Measurements from ENCODE around the gene BRF1. TPM values are rescaled to one million over a fixed set of nuclear protein-coding genes. Genes with fewer than 3 reads are reported as not detected.

BRF1 gene
- total and polyA plus RNA-seq, 4 donors: 49.3 to 77.9 (median 62.3) TPM

DNA sequence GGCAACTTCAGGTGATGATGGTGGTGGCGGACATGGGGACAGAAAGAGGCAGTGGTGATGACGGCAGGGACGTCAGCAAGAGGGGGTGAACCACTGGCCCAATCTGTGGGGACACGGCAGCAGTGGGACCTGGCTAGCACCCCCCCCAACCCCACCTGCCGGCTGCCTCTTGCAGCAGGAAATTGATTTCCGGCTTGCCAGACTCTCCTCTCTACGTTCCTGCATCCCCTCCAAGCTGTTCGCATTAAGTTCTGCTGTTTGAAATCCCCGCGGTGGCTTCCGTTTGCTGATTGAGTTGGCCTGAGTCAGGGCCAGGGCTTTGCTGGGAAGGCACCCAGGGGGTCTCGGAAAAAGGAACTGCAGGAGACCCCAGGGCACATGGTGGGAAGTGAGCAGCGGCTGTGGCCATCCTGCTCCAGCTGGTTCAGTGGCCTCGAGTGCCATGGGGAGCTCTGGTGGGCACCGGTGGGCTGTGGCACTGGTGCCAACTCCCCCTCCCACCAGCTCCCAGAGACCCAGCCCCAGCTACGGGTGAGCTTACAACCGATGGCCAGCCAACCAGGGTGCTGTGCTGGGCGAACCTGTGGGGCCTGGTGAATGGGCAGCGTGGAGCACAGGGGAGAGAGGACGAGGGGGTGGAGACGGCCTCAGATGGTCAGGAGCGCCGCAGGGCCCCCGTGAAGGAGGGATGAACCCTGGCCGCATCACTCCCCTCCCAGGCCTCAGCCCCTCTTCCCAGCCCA is 105.1 kb downstream of the BRF1 start:
- peak in 2 of 6 donors; percentile 34 to 60 for DNase-seq (ENCODE audit: low read depth in 4 of 6, low spot score in 6 of 6)
- Histone ChIP-seq H3K4me3 (ENCODE audit: low read depth, low read length) (no peak overlapping the region), H3K36me3 (ENCODE audit: control insufficient read depth, insufficient read depth, low read length) (no peaks in the 10 kb centered on the region), H3K27me3 (ENCODE audit: control insufficient read depth, insufficient read depth, low read length) (peaks cover 20% of the 10 kb centered on the region), H3K9me3 (ENCODE audit: control insufficient read depth, insufficient read depth, low read length) (no peaks in the 10 kb centered on the region), H3K27ac (ENCODE audit: low read depth, low read length) (peak overlapping the region; percentile 25), H3K4me1 (ENCODE audit: control insufficient read depth, insufficient read depth, low read length) (peaks cover 76% of the 10 kb centered on the region)
- WGBS (ENCODE audit: insufficient coverage): 44% methylated on average over 16 of the region's 25 CpGs

DNA sequence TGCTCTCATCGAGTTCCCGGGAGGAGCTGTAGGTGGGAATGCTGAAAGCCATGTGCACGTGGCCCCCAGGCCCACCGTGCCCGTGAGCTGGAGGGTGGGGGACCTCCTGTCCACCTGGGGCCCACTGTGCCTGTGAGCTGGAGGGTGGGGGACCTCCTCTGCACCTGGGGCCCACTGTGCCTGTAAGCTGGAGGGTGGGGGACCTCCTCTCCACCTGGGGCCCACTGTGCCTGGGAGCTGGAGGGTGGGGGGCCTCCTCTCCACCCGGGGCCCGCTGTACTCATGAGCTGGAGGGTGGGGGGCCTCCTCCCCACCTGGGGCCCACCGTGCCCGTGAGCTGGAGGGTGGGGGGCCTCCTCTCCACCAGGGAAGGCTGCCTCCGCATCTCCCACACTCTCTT is 105.8 kb downstream of the BRF1 start:
- peaks cover 16% of the 10 kb centered on the region for H3K27me3 ChIP-seq (ENCODE audit: control insufficient read depth, insufficient read depth, low read length)
- DNase-seq (ENCODE audit: low read depth in 4 of 6, low spot score in 6 of 6): no peak
- H3K9me3 ChIP-seq (ENCODE audit: control insufficient read depth, insufficient read depth, low read length): no peaks in the 10 kb centered on the region
- H3K4me1 ChIP-seq (ENCODE audit: control insufficient read depth, insufficient read depth, low read length): peaks cover 72% of the 10 kb centered on the region
- no peak overlapping the region for H3K27ac ChIP-seq (ENCODE audit: low read depth, low read length)
- WGBS (ENCODE audit: insufficient coverage): 67% methylated on average over 5 of the region's 10 CpGs
- H3K36me3 ChIP-seq (ENCODE audit: control insufficient read depth, insufficient read depth, low read length): no peaks in the 10 kb centered on the region
- no peak overlapping the region for H3K4me3 ChIP-seq (ENCODE audit: low read depth, low read length)

DNA sequence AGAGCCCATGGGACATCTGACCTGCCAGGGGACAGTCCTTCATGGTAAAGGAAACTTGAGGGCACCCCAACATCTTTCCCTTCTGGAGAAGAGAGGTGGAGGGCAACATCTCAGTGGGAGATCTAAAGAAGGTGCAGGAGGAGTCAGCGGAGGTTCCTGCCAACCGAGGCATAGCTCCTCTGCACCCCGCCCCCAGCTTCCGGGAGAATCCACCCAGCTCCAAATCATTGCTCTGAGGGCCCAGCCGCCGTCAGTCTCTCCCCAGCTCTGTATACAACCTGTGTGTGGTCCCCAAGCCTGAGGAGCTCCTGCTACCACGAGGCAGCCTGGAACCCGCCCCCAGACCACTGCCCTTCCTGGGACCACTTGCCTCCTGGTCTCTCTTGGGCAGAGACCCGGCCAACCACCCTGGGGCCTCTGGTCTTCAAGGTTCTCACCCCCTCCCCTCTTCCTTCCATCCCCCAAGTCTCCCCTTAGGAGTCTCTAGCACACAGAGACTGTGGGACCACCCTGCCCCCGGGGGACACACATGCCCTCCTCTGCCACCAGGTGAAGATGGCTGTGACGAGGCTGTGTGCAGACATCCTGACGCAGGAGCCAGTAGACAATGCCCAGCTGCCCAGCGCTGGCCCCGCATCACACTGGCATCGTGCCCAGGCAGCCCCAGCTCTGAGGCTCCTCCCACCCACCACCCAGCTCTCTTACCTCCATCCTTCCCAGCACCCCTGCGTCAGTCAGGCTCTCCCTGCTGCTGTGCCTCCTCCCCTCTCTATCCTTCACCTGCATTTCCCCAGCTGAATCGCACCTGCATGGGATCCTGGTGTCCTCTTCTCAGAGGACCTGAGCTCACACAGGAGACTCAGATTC is 106.7 kb downstream of the BRF1 start:
- peaks cover 14% of the 10 kb centered on the region for H3K27me3 ChIP-seq (ENCODE audit: control insufficient read depth, insufficient read depth, low read length)
- DNase-seq (ENCODE audit: low read depth in 4 of 6, low spot score in 6 of 6): peak in 2 of 6 donors; percentile 43 to 57
- no peaks in the 10 kb centered on the region for H3K9me3 ChIP-seq (ENCODE audit: control insufficient read depth, insufficient read depth, low read length)
- no peaks in the 10 kb centered on the region for H3K36me3 ChIP-seq (ENCODE audit: control insufficient read depth, insufficient read depth, low read length)
- H3K4me3 ChIP-seq (ENCODE audit: low read depth, low read length): no peak overlapping the region
- 40% methylated on average over 17 of the region's 17 CpGs for WGBS (ENCODE audit: insufficient coverage)
- peaks cover 63% of the 10 kb centered on the region for H3K4me1 ChIP-seq (ENCODE audit: control insufficient read depth, insufficient read depth, low read length)
- H3K27ac ChIP-seq (ENCODE audit: low read depth, low read length): no peak overlapping the region

DNA sequence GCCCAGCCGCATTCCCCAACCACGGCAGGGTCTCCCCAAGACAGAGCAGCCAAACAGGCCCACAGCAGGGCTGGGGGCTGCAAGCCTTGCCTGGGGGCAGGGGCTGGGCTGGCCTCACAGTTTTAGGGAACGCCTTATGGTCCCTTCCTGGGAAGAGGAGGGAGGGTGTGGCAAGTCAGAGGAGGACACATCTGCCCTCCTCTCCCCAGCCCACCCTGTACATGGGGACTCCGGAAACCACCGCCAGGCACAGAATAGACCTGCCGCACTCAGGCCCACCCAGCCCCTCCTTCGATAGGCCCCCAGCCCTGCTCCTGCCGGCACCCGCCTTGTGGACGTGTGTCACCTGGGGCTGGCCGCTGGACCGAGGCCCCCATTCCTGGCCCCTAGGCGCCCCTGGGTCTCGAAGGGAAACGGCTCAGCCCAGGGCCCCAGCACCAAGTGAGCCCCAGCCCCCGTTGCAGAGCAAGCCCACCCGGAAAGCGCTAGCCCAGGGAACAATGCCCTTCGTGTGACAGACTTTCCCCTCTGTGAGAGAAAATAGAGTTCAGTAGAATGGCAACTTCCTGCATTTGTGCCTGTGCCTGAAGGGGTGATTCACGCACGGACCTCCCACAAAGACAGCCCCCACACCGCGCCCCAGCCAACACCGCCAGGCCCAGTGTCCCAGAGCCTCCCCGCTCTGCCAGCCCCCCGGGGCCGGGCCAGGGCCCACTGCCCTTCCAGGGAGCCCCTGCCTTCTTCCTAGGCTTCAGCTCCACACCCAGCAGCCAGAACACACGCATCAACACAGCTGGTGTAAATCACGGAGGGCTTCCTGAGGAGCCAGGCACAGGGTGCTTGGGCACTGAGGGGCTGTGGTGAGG is 107.7 kb downstream of the BRF1 start:
- no peaks in the 10 kb centered on the region for H3K36me3 ChIP-seq (ENCODE audit: control insufficient read depth, insufficient read depth, low read length)
- peak overlapping the region; percentile 1 for H3K27ac ChIP-seq (ENCODE audit: low read depth, low read length)
- H3K27me3 ChIP-seq (ENCODE audit: control insufficient read depth, insufficient read depth, low read length): peaks cover 14% of the 10 kb centered on the region
- peaks cover 53% of the 10 kb centered on the region for H3K4me1 ChIP-seq (ENCODE audit: control insufficient read depth, insufficient read depth, low read length)
- 28% methylated on average over 27 of the region's 29 CpGs for WGBS (ENCODE audit: insufficient coverage)
- no peak for DNase-seq (ENCODE audit: low read depth in 4 of 6, low spot score in 6 of 6)
- no peak overlapping the region for H3K4me3 ChIP-seq (ENCODE audit: low read depth, low read length)
- H3K9me3 ChIP-seq (ENCODE audit: control insufficient read depth, insufficient read depth, low read length): no peaks in the 10 kb centered on the region

DNA sequence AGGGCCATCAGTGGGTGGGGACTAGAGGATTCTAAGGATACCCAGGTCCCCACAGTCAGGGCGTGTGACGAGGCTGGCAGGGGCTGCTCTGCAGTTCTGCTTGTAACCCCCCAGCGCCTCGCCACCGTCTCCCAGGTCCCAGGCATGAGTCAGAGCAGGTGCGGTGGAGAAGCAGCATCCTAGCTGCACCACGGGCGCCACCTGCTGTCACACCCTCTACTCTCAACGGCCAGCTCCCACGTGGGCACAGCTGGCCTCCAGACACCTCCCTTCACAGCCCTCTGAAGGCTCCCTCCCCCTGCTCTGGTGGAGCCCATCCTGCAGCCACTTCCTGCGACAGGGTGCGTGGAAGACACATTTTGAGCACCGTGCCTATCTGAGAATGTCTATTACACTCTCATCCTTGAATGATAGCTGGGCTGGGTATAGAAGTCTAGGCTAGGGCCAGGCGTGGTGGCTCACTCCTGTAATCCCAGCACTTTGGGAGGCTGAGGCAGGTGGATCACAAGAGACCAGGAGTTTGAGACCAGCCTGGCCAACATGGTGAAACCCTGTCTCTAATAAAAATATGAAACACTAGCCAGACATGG is 112.8 kb downstream of the BRF1 start:
- no peak for DNase-seq (ENCODE audit: low read depth in 4 of 6, low spot score in 6 of 6)
- H3K4me1 ChIP-seq (ENCODE audit: control insufficient read depth, insufficient read depth, low read length): peaks cover 4% of the 10 kb centered on the region
- no peaks in the 10 kb centered on the region for H3K36me3 ChIP-seq (ENCODE audit: control insufficient read depth, insufficient read depth, low read length)
- H3K27me3 ChIP-seq (ENCODE audit: control insufficient read depth, insufficient read depth, low read length): no peaks in the 10 kb centered on the region
- 64% methylated on average over 11 of the region's 14 CpGs for WGBS (ENCODE audit: insufficient coverage)
- no peak overlapping the region for H3K27ac ChIP-seq (ENCODE audit: low read depth, low read length)
- peaks cover 2% of the 10 kb centered on the region for H3K9me3 ChIP-seq (ENCODE audit: control insufficient read depth, insufficient read depth, low read length)
- H3K4me3 ChIP-seq (ENCODE audit: low read depth, low read length): no peak overlapping the region

DNA sequence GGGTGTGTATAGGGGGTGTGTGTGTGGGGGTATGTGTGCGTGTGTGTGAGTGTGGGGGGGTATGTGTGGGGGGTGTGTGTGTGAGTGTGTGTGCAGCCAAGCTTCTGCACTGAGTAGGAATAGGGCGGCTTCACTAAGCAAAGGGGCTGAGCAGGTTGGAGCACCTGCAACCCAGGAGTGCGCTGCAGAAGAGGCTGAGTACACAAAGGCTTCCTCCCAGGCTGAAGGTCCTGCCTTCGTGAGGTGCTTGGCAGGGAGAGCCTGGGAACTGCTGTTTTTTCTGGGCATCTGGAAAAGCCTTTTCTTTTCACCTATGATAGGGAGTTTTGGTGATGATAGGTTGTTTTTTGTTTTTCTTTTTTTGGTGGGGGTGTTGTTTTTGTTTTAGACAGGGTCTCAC is 113.7 kb downstream of the BRF1 start:
- DNase-seq (ENCODE audit: low read depth in 4 of 6, low spot score in 6 of 6): no peak
- no peak overlapping the region for H3K27ac ChIP-seq (ENCODE audit: low read depth, low read length)
- H3K36me3 ChIP-seq (ENCODE audit: control insufficient read depth, insufficient read depth, low read length): no peaks in the 10 kb centered on the region
- no peak overlapping the region for H3K4me3 ChIP-seq (ENCODE audit: low read depth, low read length)
- H3K27me3 ChIP-seq (ENCODE audit: control insufficient read depth, insufficient read depth, low read length): no peaks in the 10 kb centered on the region
- 81% methylated on average over 3 of the region's 4 CpGs for WGBS (ENCODE audit: insufficient coverage)
- peaks cover 5% of the 10 kb centered on the region for H3K4me1 ChIP-seq (ENCODE audit: control insufficient read depth, insufficient read depth, low read length)
- H3K9me3 ChIP-seq (ENCODE audit: control insufficient read depth, insufficient read depth, low read length): peaks cover 2% of the 10 kb centered on the region

DNA sequence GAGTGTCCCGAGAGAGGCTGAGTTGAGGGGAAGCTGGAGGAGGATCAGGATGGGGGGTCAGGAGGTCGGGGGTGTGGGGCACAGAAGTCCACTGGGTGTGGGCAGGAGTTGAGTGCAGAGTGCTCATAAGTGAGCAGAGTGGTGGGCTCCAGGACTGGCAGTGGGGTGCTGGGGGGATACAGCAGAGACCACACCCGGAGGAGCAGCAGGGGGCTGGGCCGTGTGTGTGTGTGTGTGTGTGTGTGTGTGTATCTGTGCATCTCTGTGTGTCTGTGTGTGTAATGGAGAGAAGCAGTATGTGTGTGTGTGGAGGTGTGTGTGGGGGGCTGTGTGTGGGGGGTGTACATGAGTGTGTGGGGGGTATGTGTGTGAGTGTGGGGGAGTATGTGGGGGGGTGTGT is 114.8 kb downstream of the BRF1 start:
- Histone ChIP-seq H3K9me3 (ENCODE audit: control insufficient read depth, insufficient read depth, low read length) (peaks cover 2% of the 10 kb centered on the region), H3K36me3 (ENCODE audit: control insufficient read depth, insufficient read depth, low read length) (no peaks in the 10 kb centered on the region), H3K4me1 (ENCODE audit: control insufficient read depth, insufficient read depth, low read length) (peaks cover 9% of the 10 kb centered on the region), H3K27me3 (ENCODE audit: control insufficient read depth, insufficient read depth, low read length) (no peaks in the 10 kb centered on the region), H3K4me3 (ENCODE audit: low read depth, low read length) (no peak overlapping the region), H3K27ac (ENCODE audit: low read depth, low read length) (no peak overlapping the region)
- DNase-seq (ENCODE audit: low read depth in 4 of 6, low spot score in 6 of 6): no peak
- 39% methylated on average over 3 of the region's 4 CpGs for WGBS (ENCODE audit: insufficient coverage)

DNA sequence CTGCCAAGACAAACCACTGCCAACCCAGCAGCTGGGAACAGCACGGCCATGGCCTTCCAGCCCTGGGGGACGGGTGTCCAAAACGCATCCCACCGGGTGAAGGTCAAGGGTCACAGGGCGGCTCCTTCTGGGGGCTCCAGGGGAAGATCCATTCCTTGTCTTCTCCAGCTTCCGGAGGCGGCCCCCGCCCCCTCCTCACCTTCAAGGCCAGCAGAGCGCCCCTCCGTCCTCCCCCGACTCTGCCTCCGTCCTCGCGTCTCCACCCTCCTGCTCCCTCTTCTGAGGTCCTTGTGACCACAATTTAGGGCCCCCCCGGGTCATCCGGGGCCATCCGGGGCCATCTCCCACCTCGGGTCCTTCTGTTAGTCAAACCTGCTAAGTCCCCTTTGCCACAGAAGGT is 115.8 kb downstream of the BRF1 start:
- Histone ChIP-seq H3K4me3 (ENCODE audit: low read depth, low read length) (no peak overlapping the region), H3K36me3 (ENCODE audit: control insufficient read depth, insufficient read depth, low read length) (no peaks in the 10 kb centered on the region), H3K9me3 (ENCODE audit: control insufficient read depth, insufficient read depth, low read length) (peaks cover 2% of the 10 kb centered on the region), H3K4me1 (ENCODE audit: control insufficient read depth, insufficient read depth, low read length) (peaks cover 17% of the 10 kb centered on the region), H3K27ac (ENCODE audit: low read depth, low read length) (no peak overlapping the region), H3K27me3 (ENCODE audit: control insufficient read depth, insufficient read depth, low read length) (no peaks in the 10 kb centered on the region)
- 74% methylated on average over 18 of the region's 18 CpGs for WGBS (ENCODE audit: insufficient coverage)
- no peak for DNase-seq (ENCODE audit: low read depth in 4 of 6, low spot score in 6 of 6)

DNA sequence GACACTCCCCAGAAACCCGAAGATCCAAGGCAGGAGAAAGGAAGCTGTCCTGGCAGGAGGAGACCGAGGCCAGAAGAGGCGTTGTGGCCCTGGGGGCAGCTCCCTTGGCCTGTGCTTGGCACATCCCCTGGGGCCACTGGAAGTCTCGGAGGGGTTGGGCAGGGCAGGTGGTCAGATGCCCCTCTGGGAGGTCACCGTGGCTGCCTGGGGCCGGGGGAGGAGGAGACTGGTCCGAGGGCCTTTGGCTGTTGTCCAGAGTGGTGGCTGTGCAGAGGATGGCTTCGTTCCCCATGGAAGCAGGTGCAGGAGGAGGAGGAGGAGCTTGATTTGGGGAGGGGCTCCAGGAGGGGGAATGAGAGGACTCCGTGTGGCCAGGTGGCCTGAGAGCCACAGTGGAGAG is 116.3 kb downstream of the BRF1 start:
- 69% methylated on average over 9 of the region's 9 CpGs for WGBS (ENCODE audit: insufficient coverage)
- H3K27me3 ChIP-seq (ENCODE audit: control insufficient read depth, insufficient read depth, low read length): no peaks in the 10 kb centered on the region
- DNase-seq (ENCODE audit: low read depth in 4 of 6, low spot score in 6 of 6): no peak
- H3K4me3 ChIP-seq (ENCODE audit: low read depth, low read length): no peak overlapping the region
- H3K9me3 ChIP-seq (ENCODE audit: control insufficient read depth, insufficient read depth, low read length): peaks cover 2% of the 10 kb centered on the region
- no peak overlapping the region for H3K27ac ChIP-seq (ENCODE audit: low read depth, low read length)
- H3K4me1 ChIP-seq (ENCODE audit: control insufficient read depth, insufficient read depth, low read length): peaks cover 22% of the 10 kb centered on the region
- H3K36me3 ChIP-seq (ENCODE audit: control insufficient read depth, insufficient read depth, low read length): peaks cover 1% of the 10 kb centered on the region
